Suprapubic skin (tissue), 4 donors: ENCODE measurements around the gene MOV10. TPM values are rescaled to one million over a fixed set of nuclear protein-coding genes. Genes with fewer than 3 reads are reported as not detected.

Source experiments
- DNase-seq, 2 donors: peaks; one replicate each; pipeline ENCODE4 v3.0.0-alpha.2; 2019; ENCODE audit warnings: low spot score in 2 of 2
- H3K27ac ChIP-seq: fragments of 200-600 bp; sonication (generic); one replicate; pipeline ENCODE4 v1.5.1; 2019
- H3K27me3 ChIP-seq: fragments of 200-600 bp; sonication (generic); one replicate; pipeline ENCODE4 v1.5.1; 2019
- H3K36me3 ChIP-seq: fragments of 200-600 bp; sonication (generic); one replicate; pipeline ENCODE4 v1.5.1; 2019
- H3K4me1 ChIP-seq: fragments of 200-600 bp; sonication (generic); one replicate; pipeline ENCODE4 v1.5.1; 2019
- H3K4me3 ChIP-seq: fragments of 200-600 bp; sonication (generic); one replicate; pipeline ENCODE4 v1.5.1; 2019; ENCODE audit warnings: mild to moderate bottlenecking
- H3K9me3 ChIP-seq: fragments of 200-600 bp; sonication (generic); one replicate; pipeline ENCODE4 v1.5.1; 2019
- CTCF ChIP-seq, 2 donors: fragments of 200-600 bp in 1 of 2; fragments of 450-650 bp in 1 of 2; sonication (generic) in 1 of 2; IDR thresholded peaks; one replicate each; pipeline ENCODE4 v1.5.1; 2016 to 2019; ENCODE audit warnings: antibody characterized with exemption in 2 of 2, mild to moderate bottlenecking in 1 of 2, moderate library complexity in 1 of 2
- EP300 ChIP-seq: sonication (generic); formaldehyde crosslinking; IDR thresholded peaks from one replicate; pipeline ENCODE4 v1.6.1; 2017; ENCODE audit warnings: antibody characterized with exemption
- POLR2A ChIP-seq, 2 donors: fragments of 450-650 bp; IDR thresholded peaks; one replicate each; pipeline ENCODE4 v1.6.1; 2017; ENCODE audit warnings: antibody characterized with exemption in 2 of 2, mild to moderate bottlenecking in 2 of 2, moderate library complexity in 2 of 2
- POLR2AphosphoS5 ChIP-seq, 3 donors: sonication (generic); formaldehyde crosslinking; IDR thresholded peaks; one replicate each; pipeline ENCODE4 v1.6.1; 2017; ENCODE audit warnings: antibody characterized with exemption in 3 of 3
- WGBS: methylation state at CpG from one replicate; pipeline ENCODE4 v1.1.5; 2018; 5-methylcytosine and 5-hydroxymethylcytosine counted together
- total RNA-seq, 4 donors: library from RNA; depleted of rRNA; stranded (reverse); fragments of >200 nt; gene quantifications; one replicate each; pipeline ENCODE4 v1.1.0, GENCODE V29; 2016

The MOV10 gene
- total RNA-seq, 4 donors from 2014 or later, result 42.8 to 147 (median 70.1) TPM

GRCh38 chr1:112704934-112705627 is 30.6 kb downstream of the MOV10 start:
- Histone ChIP-seq H3K9me3 (no peaks in the 10 kb centered on the region), H3K4me1 (peaks cover 63% of the 10 kb centered on the region), H3K27ac (peak overlapping the region; percentile 95), H3K27me3 (no peaks in the 10 kb centered on the region), H3K36me3 (peaks cover 9% of the 10 kb centered on the region), H3K4me3 (peak overlapping the region; percentile 94)
- TF ChIP-seq POLR2AphosphoS5 (IDR thresholded peaks at IDR 0.05), result peak in 1 of 3 donors; percentile 62
- no peak for TF ChIP-seq POLR2A (IDR thresholded peaks at IDR 0.05)
- TF ChIP-seq CTCF (IDR thresholded peaks at IDR 0.05), result no peak
- TF ChIP-seq EP300, result no peak
- WGBS, result 4% methylated on average over 13 of the region's 13 CpGs
- DNase-seq, result peak; percentile 91

GRCh38 chr1:112706505-112707220 is 32.2 kb downstream of the MOV10 start, which contains the start of gene RHOC:
Gene RHOC, minus strand, starts transcription at chr1:112707127. Its CDS starts 3,328 bp downstream, at chr1:112703799.
- Histone ChIP-seq H3K9me3 (no peaks in the 10 kb centered on the region), H3K4me1 (peaks cover 47% of the 10 kb centered on the region), H3K27me3 (no peaks in the 10 kb centered on the region), H3K4me3 (peak within 1 kb of the TSS; percentile 94), H3K36me3 (peaks cover 9% of the 10 kb centered on the region), H3K27ac (peak within 1 kb of the TSS; percentile 95)
- TF ChIP-seq CTCF (IDR thresholded peaks at IDR 0.05) (no peak), POLR2A (IDR thresholded peaks at IDR 0.05) (peak in 1 of 2 donors; percentile 55)
- no peak for DNase-seq
- WGBS, result 1% methylated on average over 18 of the region's 61 CpGs

GRCh38 chr1:112707221-112708001 is 33.0 kb downstream of the MOV10 start:
- Histone ChIP-seq H3K9me3 (no peaks in the 10 kb centered on the region), H3K4me1 (peaks cover 40% of the 10 kb centered on the region), H3K27ac (peak overlapping the region; percentile 95), H3K27me3 (no peaks in the 10 kb centered on the region), H3K4me3 (peak overlapping the region; percentile 94), H3K36me3 (peaks cover 6% of the 10 kb centered on the region)
- WGBS, result 9% methylated on average over 18 of the region's 42 CpGs
- peak; percentile 91 for DNase-seq
- TF ChIP-seq CTCF (IDR thresholded peaks at IDR 0.05) (peak; percentile 87 to 94), POLR2A (IDR thresholded peaks at IDR 0.05) (no peak), EP300 (no peak), POLR2AphosphoS5 (IDR thresholded peaks at IDR 0.05) (peak in 1 of 3 donors; percentile 7)

GRCh38 chr1:112708002-112708448 is 33.6 kb downstream of the MOV10 start:
- 59% methylated on average over 6 of the region's 6 CpGs for WGBS
- Histone ChIP-seq H3K9me3 (no peaks in the 10 kb centered on the region), H3K36me3 (peaks cover under 1% of the 10 kb centered on the region), H3K4me1 (peaks cover 34% of the 10 kb centered on the region), H3K27ac (no peak overlapping the region), H3K27me3 (no peaks in the 10 kb centered on the region), H3K4me3 (no peak overlapping the region)
- TF ChIP-seq EP300, result no peak
- TF ChIP-seq POLR2AphosphoS5 (IDR thresholded peaks at IDR 0.05), result no peak
- no peak for TF ChIP-seq CTCF (IDR thresholded peaks at IDR 0.05)
- no peak for TF ChIP-seq POLR2A (IDR thresholded peaks at IDR 0.05)
- DNase-seq, result no peak
